SK-N-SH (cell line): ENCODE data around the gene GK. TPM values are rescaled to one million over a fixed set of nuclear protein-coding genes. Genes with fewer than 3 reads are reported as not detected.
"Not testable (repeated sequence)": the region's sequence is repeated elsewhere in the genome, so short reads cannot be mapped to it uniquely, and the experiment has no call there.

Source experiments
- CTCF ChIA-PET: fragments of 300-600, 350-600 bp; formaldehyde crosslinking; extraction: SDS; loops from one replicate; lab custom pipeline; 2021; lab: Yijun Ruan, JAX
- POLR2A ChIA-PET: fragments of 350-600 bp; sonication (Branson Sonifier 250); formaldehyde crosslinking; extraction: SDS; loops from one replicate; lab custom pipeline; 2020; ENCODE audit warnings: antibody characterized with exemption, inconsistent platforms; lab: Yijun Ruan, JAX
- DNase-seq: peaks from one replicate; pipeline ENCODE4 v3.0.0; 2012
- H2AFZ ChIP-seq: fragments of 200-600 bp; sonication (generic); 2 replicates; pipeline ENCODE4 v1.8.1; 2016; ENCODE audit warnings: antibody characterized with exemption, mild to moderate bottlenecking, low read depth
- H3F3A ChIP-seq: fragments of 200-600 bp; sonication (generic); replicated peaks from 2 replicates; pipeline ENCODE3; 2016; ENCODE audit warnings: antibody characterized with exemption, mild to moderate bottlenecking; ENCODE audit not compliant: insufficient read depth
- H3K27ac ChIP-seq, 2 experiments: fragments of 200-500 bp in 1 of 2; fragments of 200-600 bp in 1 of 2; sonication (Bioruptor generic) in 1 of 2; sonication (generic), shearing (Covaris generic) in 1 of 2; 2 replicates each; pipeline versions ENCODE4 v1.5.1 to v1.6.1; 2014 to 2016; ENCODE audit warnings: low read depth in 2 of 2, inconsistent platforms in 1 of 2, low read length in 1 of 2, mild to moderate bottlenecking in 1 of 2, mixed read lengths in 1 of 2
- H3K27me3 ChIP-seq: fragments of 200-600 bp; sonication (generic), shearing (Covaris generic); 2 replicates; pipeline ENCODE4 v1.6.1; 2016; ENCODE audit warnings: mixed run types; ENCODE audit not compliant: insufficient read depth
- H3K36me3 ChIP-seq, 2 experiments: fragments of 200-500 bp in 1 of 2; fragments of 200-600 bp in 1 of 2; sonication (Bioruptor generic) in 1 of 2; sonication (generic) in 1 of 2; replicated peaks in 1 of 2; 2 replicates each; pipeline versions ENCODE3 to v1.5.1; 2014 to 2016; ENCODE audit warnings: low read length in 1 of 2, mild to moderate bottlenecking in 1 of 2; ENCODE audit not compliant: insufficient read depth in 2 of 2, control insufficient read depth in 1 of 2
- H3K4me1 ChIP-seq, 2 experiments: fragments of 200-500 bp in 1 of 2; fragments of 200-600 bp in 1 of 2; sonication (Bioruptor generic) in 1 of 2; sonication (generic), shearing (Covaris generic) in 1 of 2; 2 replicates each; pipeline versions ENCODE4 v1.5.1 to v1.6.1; 2014 to 2016; ENCODE audit warnings: low read depth in 1 of 2, low read length in 1 of 2, mixed run types in 1 of 2; ENCODE audit not compliant: insufficient read depth in 2 of 2, control insufficient read depth in 1 of 2
- H3K4me2 ChIP-seq: fragments of 200-600 bp; sonication (generic), shearing (Covaris generic); 2 replicates; pipeline ENCODE4 v1.6.1; 2017; ENCODE audit warnings: mixed run types
- H3K4me3 ChIP-seq, 2 experiments: fragments of 200-500 bp in 1 of 2; fragments of 200-600 bp in 1 of 2; sonication (Bioruptor generic) in 1 of 2; sonication (generic), shearing (Covaris generic) in 1 of 2; 2 replicates each; pipeline versions ENCODE4 v1.5.1 to v1.8.1; 2014 to 2016; ENCODE audit warnings: low read depth in 2 of 2, inconsistent platforms in 1 of 2, low read length in 1 of 2, mild to moderate bottlenecking in 1 of 2, mixed read lengths in 1 of 2, moderate library complexity in 1 of 2
- H3K79me2 ChIP-seq: fragments of 200-600 bp; sonication (generic); 2 replicates; pipeline ENCODE4 v1.8.1; 2017; ENCODE audit warnings: mild to moderate bottlenecking; ENCODE audit not compliant: insufficient read depth
- H3K9ac ChIP-seq: fragments of 200-600 bp; sonication (generic); 2 replicates; pipeline ENCODE4 v1.6.1; 2017; ENCODE audit warnings: mixed run types
- H3K9me2 ChIP-seq: fragments of 200-600 bp; sonication (generic); 2 replicates; pipeline ENCODE4 v1.6.1; 2017; ENCODE audit warnings: mixed run types
- H3K9me3 ChIP-seq: fragments of 200-600 bp; sonication (generic); 2 replicates; pipeline ENCODE4 v1.6.1; 2017; ENCODE audit warnings: mixed run types, mild to moderate bottlenecking, moderate library complexity
- H4K20me1 ChIP-seq: fragments of 200-600 bp; sonication (generic); 2 replicates; pipeline ENCODE4 v1.6.1; 2017; ENCODE audit warnings: mild to moderate bottlenecking, mixed run types; ENCODE audit not compliant: insufficient read depth
- CHD2 ChIP-seq: fragments of 150-350 bp; IDR thresholded peaks from 2 replicates; pipeline ENCODE4 v1.6.1; 2018; ENCODE audit warnings: low read length; ENCODE audit not compliant: partially characterized antibody
- CTCF ChIP-seq: fragments of 200-600 bp; sonication (generic); IDR thresholded peaks from 2 replicates; pipeline ENCODE4 v1.6.1; 2017; ENCODE audit warnings: antibody characterized with exemption, mild to moderate bottlenecking, moderate library complexity
- GATA2 ChIP-seq: sonication (generic); formaldehyde crosslinking; IDR thresholded peaks from 2 replicates; pipeline ENCODE4 v1.5.0; 2020; ENCODE audit warnings: mild to moderate bottlenecking, missing genetic modification reagents
- JUND ChIP-seq: IDR thresholded peaks from 2 replicates; pipeline ENCODE4 v1.4.0; 2012
- MEF2A ChIP-seq: IDR thresholded peaks from 2 replicates; pipeline ENCODE4 v1.4.0; 2012; ENCODE audit warnings: low read depth, borderline replicate concordance
- NRF1 ChIP-seq: IDR thresholded peaks from 2 replicates; pipeline ENCODE4 v1.6.1; 2012; ENCODE audit warnings: low read depth, mild to moderate bottlenecking, low read length
- TCF12 ChIP-seq: IDR thresholded peaks from 2 replicates; pipeline ENCODE4 v1.4.0; 2012
- TEAD4 ChIP-seq: IDR thresholded peaks from 2 replicates; pipeline ENCODE4 v1.4.0; 2012; ENCODE audit warnings: mild to moderate bottlenecking, borderline replicate concordance; ENCODE audit not compliant: insufficient read depth
- USF2 ChIP-seq: fragments of 150-350 bp; IDR thresholded peaks from 2 replicates; pipeline ENCODE4 v1.6.1; 2017; ENCODE audit warnings: antibody characterized with exemption, low read length, low read depth, borderline replicate concordance
- WGBS: methylation state at CpG from one replicate; pipeline ENCODE4 v1.1.6; 2017; ENCODE audit warnings: low lambda C conversion rate; 5-methylcytosine and 5-hydroxymethylcytosine counted together
- polyA plus RNA-seq, 3 experiments: library from polyadenylated mRNA; depleted of rRNA; stranded (reverse); fragments of >200 nt; gene quantifications; 2 replicates each; pipeline ENCODE4 v1.2.3, GENCODE V29; 2012
- TF ChIP-seq, protein P1 (sequence below): IDR thresholded peaks from 2 replicates; pipeline ENCODE4 v1.6.1; 2012; ENCODE audit warnings: mild to moderate bottlenecking, low read depth, low read length, moderate library complexity
- TF ChIP-seq, protein P2 (sequence below): IDR thresholded peaks from 2 replicates; pipeline ENCODE4 v1.4.0; 2012; ENCODE audit warnings: low read depth, borderline replicate concordance

GK gene
- polyA plus RNA-seq, 1 of the 3 experiments (the other 2 are of a cell fraction): 2.2 TPM

DNA sequence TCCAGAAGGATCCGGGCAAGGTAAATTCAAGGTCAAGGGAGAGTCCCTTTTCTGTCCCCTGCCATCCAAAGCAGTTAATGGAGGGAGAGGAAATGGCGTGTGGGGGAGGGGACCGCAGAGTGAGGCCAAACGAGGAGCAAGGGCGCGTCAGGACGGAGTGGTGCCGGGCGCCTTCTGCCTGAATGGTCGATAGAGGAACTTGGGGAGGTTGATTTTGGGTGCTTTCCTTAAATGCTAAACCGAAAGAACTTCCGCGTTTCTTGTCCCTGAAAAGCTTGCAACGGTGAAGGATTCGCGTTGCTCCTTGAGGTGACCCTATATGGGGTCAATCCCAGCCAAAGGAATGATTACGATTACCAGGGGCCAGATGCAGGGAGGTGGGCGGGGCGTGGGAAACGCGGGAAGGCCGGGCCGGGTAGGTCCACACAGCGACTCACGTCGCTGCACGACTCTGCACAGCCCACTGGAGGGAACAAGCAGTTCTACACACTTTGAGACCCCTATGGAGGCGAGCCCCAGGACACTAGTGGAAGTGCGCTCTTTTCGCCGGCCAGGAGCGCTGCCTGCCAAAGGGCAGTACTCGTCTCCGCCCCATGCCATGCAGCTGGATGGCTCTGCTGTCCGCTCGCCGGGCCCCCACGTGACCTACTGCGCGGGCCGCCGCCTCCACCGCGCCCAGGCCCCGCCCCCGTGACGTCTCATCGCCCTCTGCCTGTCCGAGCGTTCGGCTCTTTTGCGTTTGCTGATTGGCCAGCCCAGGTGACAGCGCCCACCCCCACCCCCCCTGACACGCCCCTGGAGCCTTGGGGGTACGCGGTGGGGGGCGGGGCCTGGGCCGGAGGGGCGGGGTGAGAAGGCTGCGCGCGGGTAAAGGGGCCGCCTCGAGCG, 452 bp upstream of the GK start (continued):
- TF ChIP-seq TEAD4 (no peak), TCF12 (no peak), MEF2A (no peak), NRF1 (no peak; the same call in 1 of the 2 replicates), GATA2 (CRISPR knock-in tag) (no peak), CTCF (no peak), USF2 (peak; percentile 66; the same call in 1 of the 2 replicates), CHD2 (peak; percentile 27), JUND (no peak)
- TF ChIP-seq, protein P1, sequence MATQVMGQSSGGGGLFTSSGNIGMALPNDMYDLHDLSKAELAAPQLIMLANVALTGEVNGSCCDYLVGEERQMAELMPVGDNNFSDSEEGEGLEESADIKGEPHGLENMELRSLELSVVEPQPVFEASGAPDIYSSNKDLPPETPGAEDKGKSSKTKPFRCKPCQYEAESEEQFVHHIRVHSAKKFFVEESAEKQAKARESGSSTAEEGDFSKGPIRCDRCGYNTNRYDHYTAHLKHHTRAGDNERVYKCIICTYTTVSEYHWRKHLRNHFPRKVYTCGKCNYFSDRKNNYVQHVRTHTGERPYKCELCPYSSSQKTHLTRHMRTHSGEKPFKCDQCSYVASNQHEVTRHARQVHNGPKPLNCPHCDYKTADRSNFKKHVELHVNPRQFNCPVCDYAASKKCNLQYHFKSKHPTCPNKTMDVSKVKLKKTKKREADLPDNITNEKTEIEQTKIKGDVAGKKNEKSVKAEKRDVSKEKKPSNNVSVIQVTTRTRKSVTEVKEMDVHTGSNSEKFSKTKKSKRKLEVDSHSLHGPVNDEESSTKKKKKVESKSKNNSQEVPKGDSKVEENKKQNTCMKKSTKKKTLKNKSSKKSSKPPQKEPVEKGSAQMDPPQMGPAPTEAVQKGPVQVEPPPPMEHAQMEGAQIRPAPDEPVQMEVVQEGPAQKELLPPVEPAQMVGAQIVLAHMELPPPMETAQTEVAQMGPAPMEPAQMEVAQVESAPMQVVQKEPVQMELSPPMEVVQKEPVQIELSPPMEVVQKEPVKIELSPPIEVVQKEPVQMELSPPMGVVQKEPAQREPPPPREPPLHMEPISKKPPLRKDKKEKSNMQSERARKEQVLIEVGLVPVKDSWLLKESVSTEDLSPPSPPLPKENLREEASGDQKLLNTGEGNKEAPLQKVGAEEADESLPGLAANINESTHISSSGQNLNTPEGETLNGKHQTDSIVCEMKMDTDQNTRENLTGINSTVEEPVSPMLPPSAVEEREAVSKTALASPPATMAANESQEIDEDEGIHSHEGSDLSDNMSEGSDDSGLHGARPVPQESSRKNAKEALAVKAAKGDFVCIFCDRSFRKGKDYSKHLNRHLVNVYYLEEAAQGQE: no peak
- TF ChIP-seq, protein P2, sequence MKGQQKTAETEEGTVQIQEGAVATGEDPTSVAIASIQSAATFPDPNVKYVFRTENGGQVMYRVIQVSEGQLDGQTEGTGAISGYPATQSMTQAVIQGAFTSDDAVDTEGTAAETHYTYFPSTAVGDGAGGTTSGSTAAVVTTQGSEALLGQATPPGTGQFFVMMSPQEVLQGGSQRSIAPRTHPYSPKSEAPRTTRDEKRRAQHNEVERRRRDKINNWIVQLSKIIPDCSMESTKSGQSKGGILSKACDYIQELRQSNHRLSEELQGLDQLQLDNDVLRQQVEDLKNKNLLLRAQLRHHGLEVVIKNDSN: peak; percentile 93

DNA sequence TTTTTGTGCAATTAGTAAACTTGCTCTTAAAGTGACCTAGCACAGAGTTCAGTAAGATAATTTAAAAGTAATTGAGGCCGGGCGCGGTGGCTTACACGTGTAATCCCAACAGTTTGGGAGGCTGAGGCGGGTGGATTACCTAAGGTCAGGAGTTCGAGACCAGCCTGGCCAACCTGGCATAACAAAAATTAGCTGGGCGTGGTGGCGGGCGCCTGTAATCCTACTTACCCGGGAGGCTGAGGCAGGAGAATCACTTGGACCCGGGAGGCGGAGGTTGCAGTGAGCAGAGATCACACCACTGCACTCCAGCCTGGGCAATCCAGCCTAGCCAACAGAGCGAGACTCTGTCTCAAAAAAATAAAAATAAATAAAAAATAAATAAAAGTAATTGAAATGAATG, 1.2 kb downstream of the GK start:
- H3F3A ChIP-seq, H2AFZ ChIP-seq, H3K9ac ChIP-seq, H3K9me2 ChIP-seq, H3K27ac ChIP-seq, H3K36me3 ChIP-seq, DNase-seq, H3K4me1 ChIP-seq, H3K27me3 ChIP-seq, POLR2A ChIA-PET, H4K20me1 ChIP-seq, H3K79me2 ChIP-seq, H3K9me3 ChIP-seq: not testable (repeated sequence)
- Histone ChIP-seq H3K4me3 (peak overlapping the region in 1 of 2 experiments; percentile 65; a peak in 1 of 4 replicates), H3K4me2 (peak overlapping the region; percentile 76)
- CTCF ChIA-PET: interaction anchor here (1.0 to 1.4 kb wide), 2 partner anchors 19 to 83 kb away, joined by 3 to 4 read pairs; no protein-coding TSS in a partner anchor
- WGBS: 54% methylated on average over 13 of the region's 13 CpGs
